Activated CD8-positive, alpha-beta memory T cell treated with anti-CD3 and anti-CD28 coated beads, Interleukin-2, amount 50 U/mL, for 24 hours (primary cell): ENCODE results near the gene SLCO3A1.
"Not testable (repeated sequence)": the region's sequence is repeated elsewhere in the genome, so short reads cannot be mapped to it uniquely, and the experiment has no call there.

Experiments
- DNase-seq: peaks from one replicate; pipeline ENCODE4 v3.0.0-alpha.2; 2020; ENCODE audit errors: extremely low read depth

SLCO3A1 gene

GRCh38 chr15:92161039-92161670 is 307.6 kb downstream of the SLCO3A1 start:
- DNase-seq: no peak

- DNase-seq: no peak
Measured at GRCh38 chr15:92162657-92163056, 309.1 kb downstream of the SLCO3A1 start.

GRCh38 chr15:92163641-92164040 is 310.1 kb downstream of the SLCO3A1 start:
- no peak for DNase-seq

- DNase-seq: no peak
Measured at GRCh38 chr15:92164327-92165000, 311.0 kb downstream of the SLCO3A1 start.

- DNase-seq: no peak
Measured at GRCh38 chr15:92165001-92165346, 311.5 kb downstream of the SLCO3A1 start.

- DNase-seq: no peak
Measured at GRCh38 chr15:92166029-92166428, 312.5 kb downstream of the SLCO3A1 start.

- DNase-seq: no peak
Measured at GRCh38 chr15:92166751-92167405, 313.4 kb downstream of the SLCO3A1 start.

- no peak for DNase-seq
Measured at GRCh38 chr15:92167451-92167850, 313.9 kb downstream of the SLCO3A1 start.

- no peak for DNase-seq
Measured at GRCh38 chr15:92168066-92168683, 314.7 kb downstream of the SLCO3A1 start.

- DNase-seq: no peak
Measured at GRCh38 chr15:92170897-92171296, 317.4 kb downstream of the SLCO3A1 start.

- no peak for DNase-seq
Measured at GRCh38 chr15:92178911-92179310, 325.4 kb downstream of the SLCO3A1 start.

GRCh38 chr15:92184142-92184541 is 330.6 kb downstream of the SLCO3A1 start:
- DNase-seq: no peak

- DNase-seq: no peak
Measured at GRCh38 chr15:92184679-92185230, 331.2 kb downstream of the SLCO3A1 start.

- DNase-seq: no peak
Measured at GRCh38 chr15:92187975-92188374, 334.5 kb downstream of the SLCO3A1 start.

GRCh38 chr15:92189166-92189565 is 335.7 kb downstream of the SLCO3A1 start:
- no peak for DNase-seq

GRCh38 chr15:92195241-92195640 is 341.7 kb downstream of the SLCO3A1 start:
- DNase-seq: no peak

- no peak for DNase-seq
Measured at GRCh38 chr15:92196342-92196741, 342.8 kb downstream of the SLCO3A1 start.

- DNase-seq: no peak
Measured at GRCh38 chr15:92197746-92198145, 344.2 kb downstream of the SLCO3A1 start.

- no peak for DNase-seq
Measured at GRCh38 chr15:92200891-92201290, 347.4 kb downstream of the SLCO3A1 start.

GRCh38 chr15:92205255-92205739 is 351.8 kb downstream of the SLCO3A1 start:
- no peak for DNase-seq

GRCh38 chr15:92207601-92208000 is 354.1 kb downstream of the SLCO3A1 start:
- not testable (repeated sequence) for DNase-seq
